Dermis microvascular lymphatic vessel endothelial cell (primary cell): Measurements from ENCODE around the gene DACT1. TPM values are rescaled to one million over a fixed set of nuclear protein-coding genes. Genes with fewer than 3 reads are reported as not detected.

Experiments used
- total RNA-seq: library from RNA; depleted of rRNA; stranded (reverse); fragments of >200 nt; gene quantifications from 2 replicates; pipeline ENCODE4 v1.2.1, GENCODE V29; 2014

Gene DACT1
- total RNA-seq, 1 donor from 2014 or later: 0.13 TPM

Other genes starting within 250 kb of the DACT1 start
- not detected in 2 replicates for gene TOMM20L, start 242.0 kb upstream of the DACT1 start, total RNA-seq
- 15.7 and 17.7 TPM in 2 replicates for gene TIMM9, start 210.4 kb upstream of the DACT1 start, total RNA-seq
- 15.2 and 17.1 TPM in 2 replicates for gene KIAA0586, start 210.2 kb upstream of the DACT1 start, total RNA-seq